Measurements from ENCODE around the gene HSPB9.

DNA sequence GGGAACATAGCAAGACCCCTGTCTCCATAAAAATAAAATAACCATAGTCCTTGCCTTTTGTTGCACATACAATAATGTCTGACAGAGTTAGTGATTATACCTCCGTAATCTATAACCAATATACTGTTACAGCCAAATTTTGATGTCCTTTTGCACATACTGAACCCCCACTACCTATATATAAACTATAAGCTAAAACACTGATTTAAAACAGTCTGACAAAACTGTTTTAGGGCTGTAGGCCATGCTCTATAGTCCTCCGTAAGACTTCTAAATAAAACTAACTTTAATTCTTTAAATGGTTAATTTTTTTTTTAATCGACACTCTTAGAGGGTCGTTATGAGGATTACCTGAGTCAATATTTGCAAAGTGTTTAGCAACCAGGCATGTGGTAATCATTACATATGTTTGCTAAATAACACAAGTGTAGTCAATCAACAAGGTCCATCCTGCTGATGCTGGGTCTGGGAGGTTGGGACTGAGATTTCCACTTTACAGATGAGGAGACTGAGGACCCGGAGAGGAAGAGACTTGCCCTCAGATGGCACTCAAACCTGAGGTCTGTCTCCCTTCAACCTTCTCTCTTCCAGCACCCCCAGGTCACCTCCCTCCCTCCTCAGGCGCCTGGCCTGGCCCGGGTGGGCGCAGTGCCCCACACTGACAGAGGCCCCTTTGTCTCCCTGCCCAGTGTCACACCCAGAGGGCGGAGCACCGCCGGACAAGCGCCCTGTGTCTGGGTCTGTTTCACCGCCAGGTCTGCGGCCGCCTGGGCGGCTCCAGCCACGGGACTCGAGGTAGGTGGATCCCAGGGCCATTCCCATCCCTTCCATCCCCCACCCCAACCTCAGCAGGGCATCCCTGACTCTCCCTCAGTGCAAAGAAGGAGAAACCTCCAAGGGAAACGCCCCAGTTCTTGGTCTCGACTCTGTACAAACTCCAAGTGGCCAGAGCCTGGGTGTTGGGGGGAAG lies 34.6 kb upstream of the HSPB9 start:
- TF ChIP-seq, protein P1, sequence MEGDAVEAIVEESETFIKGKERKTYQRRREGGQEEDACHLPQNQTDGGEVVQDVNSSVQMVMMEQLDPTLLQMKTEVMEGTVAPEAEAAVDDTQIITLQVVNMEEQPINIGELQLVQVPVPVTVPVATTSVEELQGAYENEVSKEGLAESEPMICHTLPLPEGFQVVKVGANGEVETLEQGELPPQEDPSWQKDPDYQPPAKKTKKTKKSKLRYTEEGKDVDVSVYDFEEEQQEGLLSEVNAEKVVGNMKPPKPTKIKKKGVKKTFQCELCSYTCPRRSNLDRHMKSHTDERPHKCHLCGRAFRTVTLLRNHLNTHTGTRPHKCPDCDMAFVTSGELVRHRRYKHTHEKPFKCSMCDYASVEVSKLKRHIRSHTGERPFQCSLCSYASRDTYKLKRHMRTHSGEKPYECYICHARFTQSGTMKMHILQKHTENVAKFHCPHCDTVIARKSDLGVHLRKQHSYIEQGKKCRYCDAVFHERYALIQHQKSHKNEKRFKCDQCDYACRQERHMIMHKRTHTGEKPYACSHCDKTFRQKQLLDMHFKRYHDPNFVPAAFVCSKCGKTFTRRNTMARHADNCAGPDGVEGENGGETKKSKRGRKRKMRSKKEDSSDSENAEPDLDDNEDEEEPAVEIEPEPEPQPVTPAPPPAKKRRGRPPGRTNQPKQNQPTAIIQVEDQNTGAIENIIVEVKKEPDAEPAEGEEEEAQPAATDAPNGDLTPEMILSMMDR (IDR thresholded peaks at IDR 0.05), result no peak
- no peak for TF ChIP-seq POLR2A (IDR thresholded peaks at IDR 0.05)
- no peak for TF ChIP-seq POLR2AphosphoS5 (IDR thresholded peaks at IDR 0.05)

Data from transverse colon (tissue), 4 donors.